Liver (tissue), 3 donors: Measurements from ENCODE around the gene NUDT22.

Source experiments
- CTCF ChIP-seq: fragments of 150-350 bp; IDR thresholded peaks from 2 replicates; pipeline ENCODE4 v1.5.1; 2017; ENCODE audit warnings: improper control_type of control experiment, low read depth, low read length; ENCODE audit not compliant: missing input control
- EGR1 ChIP-seq, 2 donors: IDR thresholded peaks; 2 replicates each; pipeline ENCODE4 v1.6.1; 2016 to 2018; ENCODE audit warnings: antibody characterized with exemption in 2 of 2, low read depth in 2 of 2
- GABPA ChIP-seq, 2 donors: IDR thresholded peaks in 1 of 2; conservative IDR thresholded peaks in 1 of 2; 2 replicates each; pipeline ENCODE4 v1.6.1; 2016; ENCODE audit warnings: antibody characterized with exemption in 2 of 2, mild to moderate bottlenecking in 1 of 2, moderate library complexity in 1 of 2
- RXRA ChIP-seq, 2 donors: IDR thresholded peaks; 2 replicates each; pipeline ENCODE4 v1.6.1; 2017 to 2018; ENCODE audit warnings: antibody characterized with exemption in 2 of 2, mild to moderate bottlenecking in 1 of 2
- donor health status: healthy.
- donor health status: healthy.

GRCh38 chr11:64251753-64252002, 25.6 kb downstream of the NUDT22 start:
- TF ChIP-seq CTCF = no peak
- no peak for TF ChIP-seq RXRA (IDR thresholded peaks at IDR 0.05)
- no peak for TF ChIP-seq EGR1 (IDR thresholded peaks at IDR 0.05; ENCODE audit: low read depth in 2 of 2)
- no peak for TF ChIP-seq GABPA (IDR thresholded peaks at IDR 0.05 in 1 of 2, conservative IDR thresholded peaks at IDR 0.05 in 1 of 2)
